Hepatocyte (in vitro differentiated cells): ENCODE measurements around the gene STARD10. TPM values are rescaled to one million over a fixed set of nuclear protein-coding genes. Genes with fewer than 3 reads are reported as not detected.

Source experiments
- DNase-seq: peaks from one replicate; pipeline ENCODE4 v3.0.0-alpha.2; 2016; ENCODE audit warnings: low spot score
- H2AFZ ChIP-seq: fragments of 200-600 bp; sonication (generic); 2 replicates; pipeline ENCODE4 v1.6.0; 2016; ENCODE audit warnings: antibody characterized with exemption, mild to moderate bottlenecking
- H3K27ac ChIP-seq: fragments of 200-600 bp; sonication (generic); 2 replicates; pipeline ENCODE4 v1.5.1; 2016; ENCODE audit warnings: mild to moderate bottlenecking
- H3K27me3 ChIP-seq: fragments of 200-600 bp; sonication (generic); 2 replicates; pipeline ENCODE4 v1.6.1; 2016
- H3K36me3 ChIP-seq: fragments of 200-600 bp; sonication (generic); replicated peaks from 2 replicates; pipeline ENCODE4 v1.5.1; 2016; ENCODE audit warnings: low read depth; ENCODE audit not compliant: insufficient read depth
- H3K4me1 ChIP-seq: fragments of 200-600 bp; sonication (generic); 2 replicates; pipeline ENCODE4 v1.5.1; 2016; ENCODE audit warnings: mild to moderate bottlenecking, moderate library complexity; ENCODE audit not compliant: insufficient read depth
- H3K4me2 ChIP-seq: fragments of 200-600 bp; sonication (generic); 2 replicates; pipeline ENCODE4 v1.6.0; 2016
- H3K4me3 ChIP-seq: fragments of 200-600 bp; sonication (generic); 2 replicates; pipeline ENCODE4 v1.5.1; 2016; ENCODE audit warnings: mild to moderate bottlenecking
- H3K79me2 ChIP-seq: fragments of 200-600 bp; sonication (generic); 2 replicates; pipeline ENCODE4 v1.6.0; 2017; ENCODE audit warnings: mild to moderate bottlenecking
- H3K9me2 ChIP-seq: fragments of 200-600 bp; sonication (generic); replicated peaks from 2 replicates; pipeline ENCODE4 v1.6.0; 2017; ENCODE audit warnings: mild to moderate bottlenecking; ENCODE audit not compliant: insufficient read depth
- H3K9me3 ChIP-seq: fragments of 200-600 bp; sonication (generic); 2 replicates; pipeline ENCODE4 v1.5.1; 2016; ENCODE audit warnings: low read depth, mild to moderate bottlenecking
- H4K20me1 ChIP-seq: fragments of 200-600 bp; sonication (generic); 2 replicates; pipeline ENCODE4 v1.6.0; 2016; ENCODE audit warnings: mild to moderate bottlenecking; ENCODE audit not compliant: insufficient read depth, poor library complexity, severe bottlenecking
- EZH2 ChIP-seq: fragments of 200-600 bp; sonication (generic); IDR thresholded peaks from 2 replicates; pipeline ENCODE4 v1.6.1; 2016; ENCODE audit warnings: antibody characterized with exemption, mild to moderate bottlenecking, borderline replicate concordance
- EZH2phosphoT487 ChIP-seq: fragments of 200-600 bp; sonication (generic); IDR thresholded peaks from one replicate; pipeline ENCODE4 v1.6.1; 2018; ENCODE audit warnings: antibody characterized with exemption, mild to moderate bottlenecking, low read depth, moderate library complexity; ENCODE audit not compliant: unreplicated experiment, severe bottlenecking
- WGBS: methylation state at CpG from one replicate; pipeline ENCODE4 v1.1.6; 2016; ENCODE audit warnings: low lambda C conversion rate; ENCODE audit errors: missing lambda C conversion rate; 5-methylcytosine and 5-hydroxymethylcytosine counted together
- polyA plus RNA-seq: library from polyadenylated mRNA; unstranded; fragments of >200 nt; fragmentation: Nextera tagmentation; extraction: Ambion mirVana; gene quantifications from 2 replicates; pipeline ENCODE4 v1.2.1, GENCODE V29; 2016
- total RNA-seq: library from RNA; depleted of rRNA; stranded (reverse); fragments of >200 nt; gene quantifications from 2 replicates; pipeline ENCODE4 v1.2.3, GENCODE V29; 2014
- TF ChIP-seq, protein P1 (sequence below): fragments of 200-600 bp; sonication (generic); IDR thresholded peaks from 2 replicates; pipeline ENCODE4 v1.5.1; 2016; ENCODE audit warnings: antibody characterized with exemption, mild to moderate bottlenecking; ENCODE audit not compliant: poor library complexity

Gene STARD10
- total and polyA plus RNA-seq, 2 experiments from 2014 or later = 290 to 686 TPM

DNA sequence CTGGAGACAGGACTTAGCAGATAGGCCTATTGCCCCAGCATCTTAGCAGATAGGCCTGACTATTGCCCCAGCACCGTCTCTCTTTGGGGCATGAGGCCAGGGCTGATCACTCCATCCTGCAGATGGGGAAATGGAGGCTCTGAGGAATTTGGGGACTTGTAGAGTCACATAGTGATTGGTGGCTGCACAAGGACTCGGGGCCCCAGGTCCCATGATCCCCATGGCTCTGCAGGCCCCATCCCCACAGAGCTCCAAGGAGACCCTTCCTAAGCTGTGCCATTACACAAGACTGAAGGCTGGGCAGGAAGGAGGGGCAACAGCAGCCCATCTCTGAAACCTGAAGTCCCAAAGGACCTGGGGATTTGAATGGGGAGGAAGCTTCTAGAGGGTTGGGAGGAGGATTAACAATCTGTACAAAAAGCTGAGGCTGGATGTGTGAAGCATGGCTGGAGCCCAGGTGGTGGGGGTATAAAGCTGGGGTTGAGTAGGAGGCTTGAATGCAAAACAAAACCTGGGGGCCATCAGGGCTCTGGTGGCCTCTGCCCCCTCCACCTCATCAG is 43.2 kb downstream of the STARD10 start:
- Histone ChIP-seq H3K27me3 (no peaks in the 10 kb centered on the region), H3K27ac (peak overlapping the region; percentile 77), H3K4me1 (peaks cover 38% of the 10 kb centered on the region), H3K4me3 (no peak overlapping the region), H3K79me2 (peaks cover 47% of the 10 kb centered on the region), H4K20me1 (no peaks in the 10 kb centered on the region), H3K36me3 (no peaks in the 10 kb centered on the region), H3K9me2 (no peaks in the 10 kb centered on the region), H2AFZ (no peak overlapping the region), H3K4me2 (peak overlapping the region; percentile 98), H3K9me3 (no peaks in the 10 kb centered on the region)
- 95% methylated on average over 2 of the region's 2 CpGs for WGBS
- TF ChIP-seq EZH2phosphoT487 (no peak), EZH2 (no peak)
- TF ChIP-seq, protein P1, sequence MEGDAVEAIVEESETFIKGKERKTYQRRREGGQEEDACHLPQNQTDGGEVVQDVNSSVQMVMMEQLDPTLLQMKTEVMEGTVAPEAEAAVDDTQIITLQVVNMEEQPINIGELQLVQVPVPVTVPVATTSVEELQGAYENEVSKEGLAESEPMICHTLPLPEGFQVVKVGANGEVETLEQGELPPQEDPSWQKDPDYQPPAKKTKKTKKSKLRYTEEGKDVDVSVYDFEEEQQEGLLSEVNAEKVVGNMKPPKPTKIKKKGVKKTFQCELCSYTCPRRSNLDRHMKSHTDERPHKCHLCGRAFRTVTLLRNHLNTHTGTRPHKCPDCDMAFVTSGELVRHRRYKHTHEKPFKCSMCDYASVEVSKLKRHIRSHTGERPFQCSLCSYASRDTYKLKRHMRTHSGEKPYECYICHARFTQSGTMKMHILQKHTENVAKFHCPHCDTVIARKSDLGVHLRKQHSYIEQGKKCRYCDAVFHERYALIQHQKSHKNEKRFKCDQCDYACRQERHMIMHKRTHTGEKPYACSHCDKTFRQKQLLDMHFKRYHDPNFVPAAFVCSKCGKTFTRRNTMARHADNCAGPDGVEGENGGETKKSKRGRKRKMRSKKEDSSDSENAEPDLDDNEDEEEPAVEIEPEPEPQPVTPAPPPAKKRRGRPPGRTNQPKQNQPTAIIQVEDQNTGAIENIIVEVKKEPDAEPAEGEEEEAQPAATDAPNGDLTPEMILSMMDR = no peak
- DNase-seq = no peak

DNA sequence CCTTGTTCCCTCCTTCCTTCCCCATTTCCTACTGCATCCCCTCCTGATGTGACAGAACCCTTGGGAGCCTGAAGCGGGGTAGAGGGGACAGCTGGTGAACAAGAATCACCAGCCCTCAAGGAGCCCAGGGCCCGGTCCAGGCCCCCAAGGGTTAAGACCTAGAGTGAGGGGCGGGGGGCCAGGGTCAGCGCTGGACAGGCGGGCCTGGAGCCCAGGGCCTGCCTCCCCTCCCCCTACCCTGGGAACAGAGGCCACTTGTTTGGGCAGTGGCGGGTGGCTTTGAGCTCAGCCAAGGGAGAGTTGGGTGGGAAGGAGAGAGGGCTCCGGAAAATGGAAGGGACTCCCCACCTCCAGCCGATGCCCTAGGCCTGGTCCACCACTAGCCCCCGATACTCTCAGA is 43.8 kb downstream of the STARD10 start:
- Histone ChIP-seq H3K9me2 (no peaks in the 10 kb centered on the region), H4K20me1 (no peaks in the 10 kb centered on the region), H3K27ac (peak overlapping the region; percentile 35), H3K36me3 (no peaks in the 10 kb centered on the region), H3K4me2 (peak overlapping the region; percentile 98), H2AFZ (no peak overlapping the region), H3K79me2 (peaks cover 50% of the 10 kb centered on the region), H3K27me3 (no peaks in the 10 kb centered on the region), H3K4me3 (no peak overlapping the region), H3K9me3 (no peaks in the 10 kb centered on the region), H3K4me1 (peaks cover 38% of the 10 kb centered on the region)
- TF ChIP-seq EZH2 = no peak
- TF ChIP-seq, protein P1 = no peak
- no peak for TF ChIP-seq EZH2phosphoT487
- WGBS = 88% methylated on average over 6 of the region's 9 CpGs
- no peak for DNase-seq

DNA sequence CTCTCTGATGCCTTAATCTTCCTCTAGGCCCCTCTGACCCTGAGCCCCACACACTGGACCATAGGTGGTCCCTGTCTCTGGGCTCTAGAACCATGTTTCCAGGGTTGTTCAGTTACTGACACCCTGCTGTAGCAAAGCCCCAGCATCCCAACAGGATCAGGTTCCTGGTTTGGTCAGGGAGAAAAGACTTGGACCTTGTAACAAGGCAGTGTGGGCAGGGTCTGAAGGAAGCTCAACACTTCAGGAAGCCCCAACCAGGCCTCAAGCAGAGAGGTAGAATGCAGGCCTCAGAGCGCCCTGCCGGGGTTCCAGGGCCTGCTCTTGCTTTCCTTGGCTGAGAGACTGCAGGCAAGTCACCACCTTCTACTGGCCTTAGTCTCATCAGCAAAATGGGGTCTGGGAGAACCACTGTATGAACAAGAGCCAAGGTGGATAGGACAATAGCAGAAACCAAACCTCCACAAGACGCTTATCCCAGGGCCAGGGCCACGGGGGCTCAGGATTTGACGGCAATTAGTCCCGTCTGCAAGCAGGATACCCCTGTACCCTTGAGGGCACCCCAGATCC is 46.5 kb downstream of the STARD10 start:
- H3K79me2 ChIP-seq = peaks cover 76% of the 10 kb centered on the region
- no peaks in the 10 kb centered on the region for H3K27me3 ChIP-seq
- H2AFZ ChIP-seq = no peak overlapping the region
- H3K9me2 ChIP-seq = no peaks in the 10 kb centered on the region
- no peaks in the 10 kb centered on the region for H3K36me3 ChIP-seq
- WGBS = 93% methylated on average over 6 of the region's 6 CpGs
- H3K27ac ChIP-seq = peak overlapping the region; percentile 12
- H3K4me3 ChIP-seq = no peak overlapping the region
- TF ChIP-seq, protein P1 = no peak
- TF ChIP-seq EZH2 = no peak
- no peak for TF ChIP-seq EZH2phosphoT487
- H3K4me1 ChIP-seq = peaks cover 49% of the 10 kb centered on the region
- H3K9me3 ChIP-seq = no peaks in the 10 kb centered on the region
- H3K4me2 ChIP-seq = no peak overlapping the region
- DNase-seq = no peak
- H4K20me1 ChIP-seq = no peaks in the 10 kb centered on the region
